ENCODE measurements around the gene CPLX1. TPM values are rescaled to one million over a fixed set of nuclear protein-coding genes. Genes with fewer than 3 reads are reported as not detected.

Gene CPLX1
- total RNA-seq, 2 experiments from 2014 or later: 0.14 to 1.3 TPM

- ATAC-seq: peak; percentile 37
- Mint-ChIP-seq H3K27me3 (peaks cover 43% of the 10 kb centered on the region), H3K4me1 (peaks cover 25% of the 10 kb centered on the region), H3K27ac (peak overlapping the region; percentile 6), H3K4me3 (peak overlapping the region; percentile 52), H3K36me3 (no peaks in the 10 kb centered on the region), H3K9me3 (ENCODE audit: low read depth) (no peaks in the 10 kb centered on the region)
- DNase-seq: no peak
- CTCF ChIA-PET: interaction anchor here (1.0 to 3.1 kb wide), 3 partner anchors 9 to 51 kb away, joined by 3 to 11 read pairs (median 7); no protein-coding TSS in a partner anchor
These were observed 32.7 kb downstream of the CPLX1 start for GRCh38 chr4:793093-793861.

GRCh38 chr4:792626-793092 lies 33.3 kb downstream of the CPLX1 start:
- H3K36me3 Mint-ChIP-seq: no peaks in the 10 kb centered on the region
- H3K27ac Mint-ChIP-seq: peak overlapping the region; percentile 6
- H3K4me1 Mint-ChIP-seq: peaks cover 25% of the 10 kb centered on the region
- peak; percentile 75 for DNase-seq
- CTCF ChIA-PET: interaction anchor here (1.0 to 3.1 kb wide), 3 partner anchors 8 to 50 kb away, joined by 3 to 11 read pairs (median 7); no protein-coding TSS in a partner anchor
- peaks cover 46% of the 10 kb centered on the region for H3K27me3 Mint-ChIP-seq
- H3K4me3 Mint-ChIP-seq: peak overlapping the region; percentile 52
- no peaks in the 10 kb centered on the region for H3K9me3 Mint-ChIP-seq (ENCODE audit: low read depth)
- peak; percentile 20 for ATAC-seq

GRCh38 chr4:791898-792625 lies 33.9 kb downstream of the CPLX1 start:
- DNase-seq (peak; percentile 57), ATAC-seq (peak; percentile 68)
- no peaks in the 10 kb centered on the region for H3K9me3 Mint-ChIP-seq (ENCODE audit: low read depth)
- CTCF ChIA-PET: interaction anchor here (2.1 to 3.1 kb wide), 2 partner anchors 8 to 50 kb away, joined by 7 to 11 read pairs; no protein-coding TSS in a partner anchor
- peaks cover 49% of the 10 kb centered on the region for H3K27me3 Mint-ChIP-seq
- H3K27ac Mint-ChIP-seq: no peak overlapping the region
- no peaks in the 10 kb centered on the region for H3K36me3 Mint-ChIP-seq
- H3K4me1 Mint-ChIP-seq: peaks cover 30% of the 10 kb centered on the region
- H3K4me3 Mint-ChIP-seq: peak overlapping the region; percentile 52

GRCh38 chr4:791252-791897 lies 34.6 kb downstream of the CPLX1 start:
- Mint-ChIP-seq H3K27me3 (peaks cover 42% of the 10 kb centered on the region), H3K27ac (no peak overlapping the region), H3K4me1 (peaks cover 30% of the 10 kb centered on the region), H3K36me3 (no peaks in the 10 kb centered on the region), H3K9me3 (ENCODE audit: low read depth) (no peaks in the 10 kb centered on the region), H3K4me3 (no peak overlapping the region)
- CTCF ChIA-PET: no interaction called here
- DNase-seq: no peak
- no peak for ATAC-seq

- H3K4me3 Mint-ChIP-seq: no peak overlapping the region
- H3K27ac Mint-ChIP-seq: no peak overlapping the region
- no peaks in the 10 kb centered on the region for H3K9me3 Mint-ChIP-seq (ENCODE audit: low read depth)
- ATAC-seq (no peak), DNase-seq (no peak)
- H3K27me3 Mint-ChIP-seq: peaks cover 38% of the 10 kb centered on the region
- no peaks in the 10 kb centered on the region for H3K36me3 Mint-ChIP-seq
- CTCF ChIA-PET: no interaction called here
- H3K4me1 Mint-ChIP-seq: peaks cover 32% of the 10 kb centered on the region
These were observed 35.5 kb downstream of the CPLX1 start for GRCh38 chr4:790466-790820.

GRCh38 chr4:789571-790465 lies 36.1 kb downstream of the CPLX1 start:
- Mint-ChIP-seq H3K9me3 (ENCODE audit: low read depth) (no peaks in the 10 kb centered on the region), H3K4me3 (no peak overlapping the region), H3K27ac (no peak overlapping the region), H3K4me1 (peaks cover 33% of the 10 kb centered on the region), H3K36me3 (no peaks in the 10 kb centered on the region), H3K27me3 (peaks cover 42% of the 10 kb centered on the region)
- no peak for ATAC-seq
- DNase-seq: no peak
- CTCF ChIA-PET: no interaction called here

GRCh38 chr4:788636-789297 lies 37.2 kb downstream of the CPLX1 start:
- ATAC-seq (no peak), DNase-seq (no peak)
- Mint-ChIP-seq H3K9me3 (ENCODE audit: low read depth) (no peaks in the 10 kb centered on the region), H3K36me3 (no peaks in the 10 kb centered on the region), H3K4me1 (peaks cover 24% of the 10 kb centered on the region), H3K4me3 (no peak overlapping the region), H3K27ac (no peak overlapping the region), H3K27me3 (peaks cover 39% of the 10 kb centered on the region)
- CTCF ChIA-PET: no interaction called here

- DNase-seq (no peak), ATAC-seq (no peak)
- CTCF ChIA-PET: interaction anchor here (1.6 kb wide), 1 partner anchor 11 kb away, joined by 3 read pairs; no protein-coding TSS in a partner anchor
- Mint-ChIP-seq H3K27ac (no peak overlapping the region), H3K27me3 (peaks cover 34% of the 10 kb centered on the region), H3K4me3 (no peak overlapping the region), H3K9me3 (ENCODE audit: low read depth) (no peaks in the 10 kb centered on the region), H3K36me3 (no peaks in the 10 kb centered on the region), H3K4me1 (peaks cover 25% of the 10 kb centered on the region)
These were observed 37.8 kb downstream of the CPLX1 start for GRCh38 chr4:788006-788635.

- Mint-ChIP-seq H3K9me3 (ENCODE audit: low read depth) (no peaks in the 10 kb centered on the region), H3K4me3 (peak overlapping the region; percentile 24), H3K27ac (no peak overlapping the region), H3K36me3 (no peaks in the 10 kb centered on the region), H3K4me1 (peaks cover 23% of the 10 kb centered on the region), H3K27me3 (peaks cover 29% of the 10 kb centered on the region)
- peak; percentile 61 for DNase-seq
- CTCF ChIA-PET: interaction anchor here (1.6 kb wide), 1 partner anchor 11 kb away, joined by 3 read pairs; no protein-coding TSS in a partner anchor
- peak; percentile 20 for ATAC-seq
These were observed 38.4 kb downstream of the CPLX1 start for GRCh38 chr4:787561-787981.

- ATAC-seq (no peak), DNase-seq (peak; percentile 61)
- Mint-ChIP-seq H3K9me3 (ENCODE audit: low read depth) (no peaks in the 10 kb centered on the region), H3K27ac (peak overlapping the region; percentile 54), H3K4me1 (peaks cover 26% of the 10 kb centered on the region), H3K36me3 (no peaks in the 10 kb centered on the region), H3K27me3 (peaks cover 29% of the 10 kb centered on the region), H3K4me3 (no peak overlapping the region)
- CTCF ChIA-PET: interaction anchor here (1.6 kb wide), 1 partner anchor 12 kb away, joined by 3 read pairs; no protein-coding TSS in a partner anchor
These were observed 39.0 kb downstream of the CPLX1 start for GRCh38 chr4:786861-787300.

GRCh38 chr4:786074-786741 lies 39.7 kb downstream of the CPLX1 start:
- H3K4me3 Mint-ChIP-seq: no peak overlapping the region

More at GRCh38 chr4:786074-786741, 39.7 kb downstream of the CPLX1 start:
- DNase-seq (no peak), ATAC-seq (no peak)
- Mint-ChIP-seq H3K27ac (no peak overlapping the region), H3K27me3 (peaks cover 29% of the 10 kb centered on the region), H3K36me3 (no peaks in the 10 kb centered on the region), H3K4me1 (peaks cover 26% of the 10 kb centered on the region), H3K9me3 (ENCODE audit: low read depth) (no peaks in the 10 kb centered on the region)
- CTCF ChIA-PET: no interaction called here
